HG03575 (cell line): ENCODE data around the gene LRIG3.
"Not testable (repeated sequence)": the region's sequence is repeated elsewhere in the genome, so short reads cannot be mapped to it uniquely, and the experiment has no call there.

Experiments
- ATAC-seq: cut with Tn5 transposase; IDR thresholded peaks from one replicate; pipeline ENCODE4 v1.9.1; 2021; ENCODE audit not compliant: unreplicated experiment, insufficient number of reproducible peaks, low FRiP score; ENCODE audit errors: extremely low read depth

The LRIG3 gene, protein sequence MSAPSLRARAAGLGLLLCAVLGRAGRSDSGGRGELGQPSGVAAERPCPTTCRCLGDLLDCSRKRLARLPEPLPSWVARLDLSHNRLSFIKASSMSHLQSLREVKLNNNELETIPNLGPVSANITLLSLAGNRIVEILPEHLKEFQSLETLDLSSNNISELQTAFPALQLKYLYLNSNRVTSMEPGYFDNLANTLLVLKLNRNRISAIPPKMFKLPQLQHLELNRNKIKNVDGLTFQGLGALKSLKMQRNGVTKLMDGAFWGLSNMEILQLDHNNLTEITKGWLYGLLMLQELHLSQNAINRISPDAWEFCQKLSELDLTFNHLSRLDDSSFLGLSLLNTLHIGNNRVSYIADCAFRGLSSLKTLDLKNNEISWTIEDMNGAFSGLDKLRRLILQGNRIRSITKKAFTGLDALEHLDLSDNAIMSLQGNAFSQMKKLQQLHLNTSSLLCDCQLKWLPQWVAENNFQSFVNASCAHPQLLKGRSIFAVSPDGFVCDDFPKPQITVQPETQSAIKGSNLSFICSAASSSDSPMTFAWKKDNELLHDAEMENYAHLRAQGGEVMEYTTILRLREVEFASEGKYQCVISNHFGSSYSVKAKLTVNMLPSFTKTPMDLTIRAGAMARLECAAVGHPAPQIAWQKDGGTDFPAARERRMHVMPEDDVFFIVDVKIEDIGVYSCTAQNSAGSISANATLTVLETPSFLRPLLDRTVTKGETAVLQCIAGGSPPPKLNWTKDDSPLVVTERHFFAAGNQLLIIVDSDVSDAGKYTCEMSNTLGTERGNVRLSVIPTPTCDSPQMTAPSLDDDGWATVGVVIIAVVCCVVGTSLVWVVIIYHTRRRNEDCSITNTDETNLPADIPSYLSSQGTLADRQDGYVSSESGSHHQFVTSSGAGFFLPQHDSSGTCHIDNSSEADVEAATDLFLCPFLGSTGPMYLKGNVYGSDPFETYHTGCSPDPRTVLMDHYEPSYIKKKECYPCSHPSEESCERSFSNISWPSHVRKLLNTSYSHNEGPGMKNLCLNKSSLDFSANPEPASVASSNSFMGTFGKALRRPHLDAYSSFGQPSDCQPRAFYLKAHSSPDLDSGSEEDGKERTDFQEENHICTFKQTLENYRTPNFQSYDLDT

DNA sequence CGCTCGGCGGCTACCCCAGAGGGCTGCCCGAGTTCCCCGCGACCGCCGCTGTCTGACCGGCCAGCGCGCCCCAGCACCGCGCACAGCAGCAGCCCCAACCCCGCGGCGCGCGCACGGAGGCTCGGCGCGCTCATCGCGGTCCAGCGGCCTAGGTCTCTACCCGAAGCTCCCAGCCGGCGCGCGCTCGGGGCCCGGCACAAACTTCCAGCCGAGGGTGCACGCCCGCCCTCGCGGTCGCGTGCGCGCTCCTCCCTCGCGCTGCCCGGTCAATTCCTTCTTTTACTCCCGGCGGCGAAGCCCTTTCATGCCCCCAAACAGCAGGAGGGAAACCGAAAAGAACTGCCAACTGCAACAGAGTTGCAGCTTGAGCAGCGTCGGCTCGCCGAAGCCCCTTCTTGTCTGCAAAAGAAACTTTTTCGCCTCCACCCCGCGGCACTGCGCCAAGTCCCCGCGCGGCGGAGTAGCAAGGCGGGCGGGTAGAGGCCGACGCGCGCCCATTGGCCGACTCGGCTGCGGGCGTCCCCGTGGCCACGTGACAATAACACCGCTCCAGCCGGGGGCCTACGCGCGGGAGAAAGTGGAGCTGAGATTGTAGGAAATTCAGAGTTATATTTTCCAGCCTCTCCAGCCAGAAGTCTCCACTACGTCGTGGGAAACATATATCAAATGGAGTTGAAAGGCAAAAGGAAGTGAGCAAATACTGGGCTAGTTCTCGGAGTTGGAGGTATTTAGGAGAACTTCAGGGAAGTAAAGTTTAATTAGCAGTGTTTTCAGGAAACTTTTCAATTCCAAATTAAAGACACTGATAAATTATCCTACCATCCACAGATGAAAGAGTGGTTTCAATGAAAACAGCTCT lies at the start of gene LRIG3:
LRIG3 (minus strand) TSS at position 403 of the 859 bp plus-strand sequence; CDS start at position 134, 269 bp downstream.
- ATAC-seq, result peak; percentile 65

DNA sequence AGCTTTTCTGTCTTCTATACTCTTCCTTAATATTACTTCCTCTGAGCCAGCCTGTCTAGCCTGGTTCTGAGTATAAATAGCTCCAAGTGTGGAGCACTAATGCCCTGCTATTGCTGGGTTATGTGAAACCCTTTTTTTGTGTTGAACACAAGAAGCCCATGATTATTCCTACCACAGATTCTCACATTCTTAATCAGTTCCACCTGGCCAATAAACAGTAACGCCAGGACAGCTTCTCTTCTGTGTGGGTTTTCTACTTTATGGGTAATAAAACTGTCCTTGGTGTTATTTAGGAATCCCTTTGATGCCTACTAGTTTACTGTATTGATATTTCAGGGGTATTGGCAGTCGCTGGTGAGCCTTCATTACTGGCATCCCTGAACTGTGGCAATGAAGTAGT lies 48.9 kb upstream of the LRIG3 start:
- ATAC-seq, result no peak

DNA sequence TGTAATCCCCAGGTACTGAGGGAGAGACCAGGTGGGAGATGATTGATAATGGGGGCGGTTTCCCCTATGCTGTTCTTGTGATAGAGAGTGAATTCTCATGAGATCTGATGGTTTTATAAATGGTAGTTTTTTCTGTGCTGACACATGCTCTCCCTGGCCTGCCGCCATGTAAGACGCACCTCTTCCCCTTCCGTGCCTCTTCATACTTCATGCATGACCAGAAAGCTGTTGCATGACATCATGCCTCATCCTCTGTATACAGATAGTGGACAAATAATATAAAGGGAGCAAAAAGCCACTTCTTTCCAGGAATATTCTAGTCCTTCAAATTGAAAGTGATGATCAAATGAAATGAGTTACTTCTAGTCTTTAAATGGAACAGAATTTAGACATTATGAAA lies 47.3 kb upstream of the LRIG3 start:
- ATAC-seq, result no peak

DNA sequence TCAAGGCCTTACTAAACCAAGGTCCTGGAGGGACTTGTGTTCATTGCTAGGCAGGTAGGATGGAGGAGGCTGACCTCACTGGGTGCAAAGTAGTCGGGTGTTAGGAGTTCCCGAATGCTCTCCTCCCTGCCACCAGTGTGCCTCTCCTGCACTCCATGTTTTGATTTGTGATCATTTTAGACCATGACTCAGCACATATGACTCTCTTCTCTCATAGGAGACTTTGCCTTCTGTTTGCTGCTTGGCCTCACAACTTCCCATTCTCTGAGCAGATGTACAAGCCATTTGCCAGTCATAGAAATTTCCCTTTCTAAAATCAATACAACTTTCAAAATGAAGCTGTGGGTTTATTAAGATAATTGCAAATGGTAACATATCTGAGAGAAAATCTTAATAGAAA lies 46.6 kb upstream of the LRIG3 start:
- ATAC-seq, result no peak

DNA sequence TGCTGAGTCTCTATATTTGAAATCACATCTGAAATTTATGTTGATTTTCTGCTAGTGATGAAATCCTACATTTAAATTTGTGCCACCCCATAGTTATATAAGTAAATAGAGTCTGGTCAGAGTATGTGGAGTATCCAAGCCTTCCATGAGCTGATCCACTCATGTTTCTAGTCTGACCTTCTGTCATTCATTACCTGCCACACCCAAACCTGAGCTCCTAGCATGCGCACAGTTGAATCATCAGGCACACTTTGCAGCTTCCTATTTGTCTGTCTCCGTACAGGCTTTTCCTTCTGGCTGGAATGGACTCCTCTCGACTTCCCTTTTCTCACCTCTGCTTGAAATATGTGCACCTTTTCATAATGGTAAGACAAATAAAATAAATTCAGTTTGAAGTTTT lies 45.3 kb upstream of the LRIG3 start:
- no peak for ATAC-seq

DNA sequence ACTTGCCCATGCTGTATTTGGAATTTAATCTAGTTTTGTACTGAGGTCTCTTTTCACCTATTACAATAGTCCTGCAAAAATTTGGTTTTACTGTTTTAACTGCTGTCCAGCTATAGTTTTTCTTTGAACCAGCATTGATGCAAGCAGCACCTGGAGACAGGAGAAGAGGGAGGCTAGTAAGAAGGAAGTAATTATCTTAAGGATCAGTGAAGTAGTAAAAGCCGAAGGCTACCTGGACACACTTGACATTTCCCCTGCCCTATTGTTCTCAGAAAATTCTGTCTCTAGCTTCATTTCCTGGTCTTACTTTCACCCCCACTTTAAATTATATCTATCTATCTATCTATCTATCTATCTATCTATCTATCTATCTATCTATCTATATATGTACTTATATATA lies 43.5 kb upstream of the LRIG3 start:
- no peak for ATAC-seq

DNA sequence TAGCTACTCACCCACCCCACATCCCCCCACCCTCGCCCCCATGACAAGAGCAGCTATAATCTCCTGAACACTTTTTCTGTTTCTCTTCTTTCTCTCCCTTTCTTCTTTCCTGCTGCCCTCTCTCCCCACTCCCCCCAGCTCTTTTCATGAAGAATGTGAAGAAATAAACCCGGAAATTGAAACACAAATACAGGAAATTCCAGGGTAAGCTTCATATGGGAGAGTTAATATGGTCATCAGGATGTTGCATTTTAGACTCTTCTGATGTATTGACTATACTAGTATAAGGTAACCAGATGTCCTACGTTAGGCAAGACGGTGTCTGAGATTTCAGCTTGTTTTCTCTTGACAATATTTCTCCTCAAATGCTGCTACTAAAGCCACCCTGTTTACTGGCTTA lies 41.6 kb upstream of the LRIG3 start:
- no peak for ATAC-seq

DNA sequence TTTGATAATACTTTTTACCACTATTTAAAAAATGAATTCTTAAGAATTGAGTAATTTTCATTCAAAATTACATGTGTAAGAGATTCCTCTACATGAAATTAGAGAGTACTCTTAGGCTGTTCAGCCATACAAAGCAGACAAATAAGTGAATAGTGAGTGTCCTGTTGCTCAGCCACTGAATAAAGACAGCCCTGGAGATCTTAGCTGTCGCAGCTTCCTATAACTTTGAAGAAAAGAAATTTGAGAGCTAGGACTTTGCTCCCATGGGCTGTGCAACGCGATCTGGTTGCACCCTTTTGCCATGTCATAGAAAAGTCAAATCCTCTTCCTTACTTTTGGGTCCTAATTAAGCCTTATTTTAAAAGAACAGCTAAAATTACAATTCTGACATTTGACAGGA lies 40.9 kb upstream of the LRIG3 start:
- ATAC-seq, result no peak

DNA sequence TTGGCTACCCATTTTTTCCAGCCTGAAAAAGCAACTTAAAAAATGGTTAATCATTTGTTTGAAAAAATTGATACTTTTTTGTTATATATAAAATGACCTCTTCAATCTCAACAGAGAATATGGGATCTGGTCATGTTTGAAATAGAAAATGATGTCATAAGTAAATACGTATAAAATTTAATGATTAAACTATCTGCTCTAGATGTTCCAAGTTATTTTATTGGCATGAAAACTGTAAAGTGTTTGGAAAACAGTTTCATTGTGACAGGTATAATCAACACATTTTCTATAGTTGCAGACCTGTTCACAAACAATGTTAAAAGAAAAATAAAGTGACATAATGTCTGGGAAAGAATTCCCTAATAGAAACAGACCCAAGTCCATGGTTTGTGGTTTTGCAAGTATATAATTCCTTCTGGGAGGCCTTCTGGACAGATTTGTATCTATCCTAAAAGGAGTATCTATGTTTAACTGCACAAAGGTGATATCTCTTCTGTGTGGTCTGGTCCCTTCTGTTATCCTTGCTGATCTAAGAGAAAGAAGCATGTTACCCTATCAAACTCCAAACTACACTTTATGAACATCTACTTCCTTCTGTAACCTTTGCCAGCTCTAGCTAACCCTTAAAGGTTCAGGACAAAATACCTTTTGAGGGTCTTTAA lies 39.5 kb upstream of the LRIG3 start:
- ATAC-seq, result no peak

DNA sequence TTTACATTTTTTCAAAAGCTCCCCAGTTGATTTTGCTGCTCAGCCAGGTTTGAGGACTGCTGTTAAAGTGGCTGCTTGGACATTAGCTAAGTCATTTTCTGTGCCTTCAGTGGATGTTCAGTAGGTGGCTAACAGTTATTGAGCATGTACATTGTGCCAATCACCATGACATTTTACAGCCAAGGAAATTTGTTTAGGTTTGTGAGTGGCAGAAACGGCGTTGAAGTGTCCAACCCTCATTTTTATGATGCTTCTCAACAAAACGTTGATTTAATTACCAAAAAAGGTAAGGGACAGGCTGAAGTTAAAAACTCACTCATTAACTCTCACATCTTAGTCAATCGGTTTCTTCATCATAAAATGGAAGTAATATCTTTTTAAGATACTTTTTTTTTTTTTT lies 37.0 kb upstream of the LRIG3 start:
- ATAC-seq, result no peak

DNA sequence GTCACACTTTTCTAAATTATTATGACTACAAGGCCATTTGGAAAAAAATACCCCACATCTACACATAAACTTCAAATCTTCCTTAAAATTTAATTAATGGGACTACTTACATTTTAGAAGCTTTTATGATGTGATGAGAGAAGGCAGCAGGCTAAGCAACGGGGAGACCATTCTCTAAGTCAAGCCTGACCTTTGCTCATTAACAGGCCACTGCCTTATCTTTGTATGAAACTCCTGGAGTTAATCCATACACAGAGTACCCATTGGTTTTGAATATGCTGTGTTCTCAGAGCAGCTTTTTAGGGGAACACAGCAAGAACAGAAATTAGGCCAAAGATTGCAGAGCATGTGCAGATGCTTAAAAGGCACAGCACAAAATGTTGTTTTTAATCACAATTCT lies 35.5 kb upstream of the LRIG3 start:
- no peak for ATAC-seq

DNA sequence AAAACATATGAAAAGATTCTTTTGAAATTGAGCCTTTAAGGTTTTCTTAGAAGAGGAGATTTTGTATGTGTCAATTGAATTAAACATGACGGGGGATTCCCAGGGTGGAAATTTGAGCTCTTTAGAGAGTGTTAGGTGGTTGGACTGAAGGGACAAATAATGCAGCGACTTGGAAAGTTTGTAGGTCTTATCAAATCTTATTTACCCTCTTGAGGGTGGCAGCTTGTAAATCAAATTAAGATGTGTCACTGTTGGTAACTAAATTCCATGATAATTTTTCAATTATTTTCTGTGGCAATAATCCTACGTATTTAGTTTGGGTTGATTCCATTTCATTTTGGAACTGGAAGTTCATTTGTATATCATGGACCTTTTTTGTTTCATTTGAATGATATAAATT lies 33.7 kb upstream of the LRIG3 start:
- ATAC-seq, result no peak

DNA sequence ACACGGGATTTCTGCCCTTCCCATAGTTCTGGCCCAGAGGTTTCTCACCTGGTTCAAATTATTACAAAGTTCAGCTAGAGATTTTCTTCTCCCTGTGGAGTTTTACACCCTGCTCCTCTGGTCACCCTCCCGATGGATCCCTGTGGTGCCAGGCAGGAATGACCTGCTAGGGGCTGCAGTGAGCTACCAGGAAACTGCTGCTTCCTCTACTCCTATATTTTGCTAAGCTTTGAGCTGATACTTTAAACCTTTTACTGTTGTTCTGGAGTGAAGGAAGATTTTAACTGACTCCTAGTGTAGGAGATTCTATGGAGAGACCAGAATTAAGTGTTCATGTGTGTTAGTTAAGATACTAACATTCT lies 30.4 kb upstream of the LRIG3 start:
- no peak for ATAC-seq

DNA sequence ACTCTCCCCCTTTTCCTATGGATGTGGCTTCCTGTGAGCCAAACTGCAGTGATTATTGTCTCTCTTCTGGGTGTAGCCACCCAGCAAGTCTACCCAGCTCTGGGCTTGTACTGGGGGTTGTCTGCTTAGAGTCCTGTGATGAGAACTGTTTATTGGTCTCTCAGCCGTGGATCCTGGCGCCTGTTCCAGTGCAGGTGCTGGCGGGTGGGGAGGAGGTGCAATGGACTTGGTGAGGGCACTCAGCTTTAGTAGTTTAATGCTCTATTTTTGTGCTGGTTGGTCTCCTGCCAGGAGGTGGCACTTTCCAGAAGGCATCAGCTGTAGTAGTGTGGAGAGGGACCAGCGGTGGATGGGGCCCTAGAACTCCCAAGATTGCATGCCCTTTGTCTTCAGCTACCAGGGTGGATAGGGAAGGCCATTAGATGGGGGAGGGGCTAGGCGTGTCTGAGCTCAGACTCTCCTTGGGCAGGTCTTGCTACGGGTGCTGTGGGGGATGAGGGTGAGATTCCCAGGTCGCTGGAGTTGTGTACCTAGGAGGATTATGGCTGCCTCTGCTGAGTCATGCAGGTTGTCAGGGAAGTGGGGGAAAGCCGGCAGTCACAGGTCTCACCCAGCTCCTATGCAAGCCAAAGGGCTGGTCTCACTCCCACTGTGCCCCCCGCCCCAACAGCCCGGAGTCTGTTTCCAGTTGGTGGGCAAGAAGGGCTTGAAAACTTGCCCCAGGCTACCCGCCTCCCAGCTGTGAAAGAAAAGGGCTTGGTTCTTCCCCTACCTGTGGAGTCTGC lies 29.8 kb upstream of the LRIG3 start:
- not testable (repeated sequence) for ATAC-seq

DNA sequence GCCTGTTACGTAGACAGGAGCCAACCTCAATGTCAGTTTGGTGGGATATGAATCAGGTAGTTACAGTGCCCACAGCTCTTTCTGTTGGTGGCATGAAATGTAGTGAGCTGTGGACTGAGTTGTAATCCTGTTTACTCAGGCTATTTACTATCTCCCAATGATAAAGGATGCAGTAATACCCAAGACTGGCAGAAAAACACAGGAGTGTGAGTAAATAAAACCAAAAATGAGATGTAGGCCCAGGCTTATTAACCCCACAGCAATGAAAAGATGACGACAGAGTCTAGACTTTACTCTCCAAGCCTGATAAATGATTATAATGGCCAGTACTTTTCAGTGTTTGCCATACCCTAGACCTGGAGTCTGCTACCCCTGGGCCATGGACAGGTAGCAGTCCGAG lies 22.8 kb upstream of the LRIG3 start:
- ATAC-seq, result no peak

DNA sequence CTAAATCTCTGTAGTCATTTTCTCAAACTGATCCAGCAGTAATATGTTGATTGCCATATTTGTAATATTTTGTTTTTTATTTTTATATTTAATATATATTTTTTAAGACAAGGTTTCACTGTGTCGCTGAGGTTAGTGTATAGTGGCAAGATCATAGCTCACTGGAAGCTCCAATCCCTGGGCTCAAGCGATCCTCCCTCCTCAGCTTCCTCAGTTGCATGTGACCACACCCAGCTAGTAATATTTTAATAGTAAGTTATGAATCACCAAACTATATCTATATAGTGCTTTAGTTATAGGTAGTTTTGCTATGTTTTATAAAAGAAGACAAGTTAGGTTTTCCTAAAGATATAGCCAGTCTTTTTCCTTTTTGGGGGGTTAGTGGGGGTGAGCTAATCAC lies 22.0 kb upstream of the LRIG3 start:
- no peak for ATAC-seq

DNA sequence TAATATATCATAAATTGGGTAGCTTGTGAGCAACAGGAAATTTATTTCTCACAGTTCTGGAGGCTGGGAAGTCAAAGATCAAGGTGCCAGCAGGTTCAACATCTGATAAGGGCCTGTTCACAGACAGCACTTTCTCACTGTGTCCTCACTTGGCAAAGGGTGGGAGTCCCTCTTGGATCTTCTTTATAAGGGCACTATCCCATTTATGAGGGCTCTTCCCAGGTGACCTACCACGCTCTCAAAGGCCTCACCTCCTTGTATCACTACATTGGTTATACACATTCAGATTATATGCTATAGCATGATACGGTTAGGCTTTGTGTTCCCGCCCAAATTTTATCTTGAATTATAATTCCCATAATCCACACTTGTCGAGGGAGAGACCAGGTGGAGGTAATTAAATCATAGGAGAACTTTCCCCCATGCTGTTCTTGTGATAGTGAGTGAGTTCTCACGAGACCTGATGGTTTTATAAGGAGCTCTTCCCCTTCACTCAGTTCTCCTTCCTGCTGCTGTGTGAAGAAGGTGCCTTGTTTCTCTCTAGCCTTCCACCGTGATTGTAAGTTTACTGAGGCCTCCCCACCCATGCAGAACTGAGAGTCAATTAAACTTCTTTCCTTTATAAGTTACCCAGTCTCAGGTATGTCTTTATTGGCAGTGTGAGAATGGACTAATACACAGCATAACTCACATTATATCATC lies 19.2 kb upstream of the LRIG3 start:
- ATAC-seq, result no peak
